Suprapubic skin (tissue), 4 donors: ENCODE data around the gene DRAM1.

Experiments
- CTCF ChIP-seq, 2 donors: fragments of 200-600 bp in 1 of 2; fragments of 450-650 bp in 1 of 2; sonication (generic) in 1 of 2; IDR thresholded peaks; one replicate each; pipeline ENCODE4 v1.5.1; 2016 to 2019; ENCODE audit warnings: antibody characterized with exemption in 2 of 2, mild to moderate bottlenecking in 1 of 2, moderate library complexity in 1 of 2
- POLR2A ChIP-seq, 2 donors: fragments of 450-650 bp; IDR thresholded peaks; one replicate each; pipeline ENCODE4 v1.6.1; 2017; ENCODE audit warnings: antibody characterized with exemption in 2 of 2, mild to moderate bottlenecking in 2 of 2, moderate library complexity in 2 of 2
- POLR2AphosphoS5 ChIP-seq, 3 donors: sonication (generic); formaldehyde crosslinking; IDR thresholded peaks; one replicate each; pipeline ENCODE4 v1.6.1; 2017; ENCODE audit warnings: antibody characterized with exemption in 3 of 3

DNA sequence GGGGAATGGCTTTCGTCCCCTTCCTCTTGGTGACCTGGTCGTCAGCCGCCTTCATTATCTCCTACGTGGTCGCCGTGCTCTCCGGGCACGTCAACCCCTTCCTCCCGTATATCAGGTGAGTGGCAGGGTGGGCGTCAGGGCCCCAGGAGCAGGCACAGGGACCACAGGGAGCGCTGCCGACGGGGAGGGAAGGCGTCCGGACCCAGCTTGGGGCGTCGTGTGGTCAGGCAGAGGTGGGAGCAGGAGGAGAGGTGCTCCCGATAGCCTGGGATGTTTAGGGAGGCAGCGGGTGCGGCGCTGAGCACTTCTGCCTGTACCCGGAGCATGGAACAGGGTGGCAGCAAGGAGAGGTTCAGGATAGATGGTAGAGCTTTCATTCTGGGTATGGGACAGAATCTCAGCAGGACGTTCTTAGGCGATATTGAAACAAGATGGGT lies 444 bp downstream of the DRAM1 start:
- TF ChIP-seq CTCF (IDR thresholded peaks at IDR 0.05) = no peak
- no peak for TF ChIP-seq POLR2A (IDR thresholded peaks at IDR 0.05)
- no peak for TF ChIP-seq POLR2AphosphoS5 (IDR thresholded peaks at IDR 0.05)
